MM.1S (cell line): Measurements from ENCODE around the gene NTRK3.

Experiments
- EZH2 ChIP-seq: fragments of 300-600 bp; sonication (generic); optimal IDR thresholded peaks from 2 replicates; pipeline ENCODE3; 2017; ENCODE audit warnings: low read depth, mild to moderate bottlenecking, antibody characterized with exemption, low read length, mixed read lengths
- TF ChIP-seq, protein P1 (sequence below): fragments of 300-600 bp; sonication (generic); IDR thresholded peaks from 2 replicates; pipeline ENCODE4 v1.5.1; 2016; ENCODE audit warnings: antibody characterized with exemption, low read length, mixed read lengths

DNA sequence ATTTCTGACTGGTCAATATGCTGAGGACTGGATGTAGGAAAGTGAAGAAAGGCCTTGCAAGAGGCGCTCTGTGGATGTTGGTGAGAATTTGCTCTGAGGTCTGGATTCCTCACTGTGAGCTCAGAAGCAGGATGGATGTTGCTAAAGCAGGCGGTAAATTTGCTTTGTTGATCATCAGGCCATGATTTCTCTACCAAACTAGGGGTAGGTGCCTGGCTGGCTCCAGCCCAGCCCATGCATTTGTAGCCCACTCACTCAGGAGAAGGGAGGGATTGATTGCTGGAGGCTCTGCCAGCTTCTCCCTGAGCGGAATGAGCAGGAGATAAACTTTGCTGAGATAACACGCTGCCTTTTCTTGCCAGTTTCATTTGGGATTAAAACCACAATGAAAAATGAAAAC, 44.3 kb upstream of the NTRK3 start:
- TF ChIP-seq, protein P1, sequence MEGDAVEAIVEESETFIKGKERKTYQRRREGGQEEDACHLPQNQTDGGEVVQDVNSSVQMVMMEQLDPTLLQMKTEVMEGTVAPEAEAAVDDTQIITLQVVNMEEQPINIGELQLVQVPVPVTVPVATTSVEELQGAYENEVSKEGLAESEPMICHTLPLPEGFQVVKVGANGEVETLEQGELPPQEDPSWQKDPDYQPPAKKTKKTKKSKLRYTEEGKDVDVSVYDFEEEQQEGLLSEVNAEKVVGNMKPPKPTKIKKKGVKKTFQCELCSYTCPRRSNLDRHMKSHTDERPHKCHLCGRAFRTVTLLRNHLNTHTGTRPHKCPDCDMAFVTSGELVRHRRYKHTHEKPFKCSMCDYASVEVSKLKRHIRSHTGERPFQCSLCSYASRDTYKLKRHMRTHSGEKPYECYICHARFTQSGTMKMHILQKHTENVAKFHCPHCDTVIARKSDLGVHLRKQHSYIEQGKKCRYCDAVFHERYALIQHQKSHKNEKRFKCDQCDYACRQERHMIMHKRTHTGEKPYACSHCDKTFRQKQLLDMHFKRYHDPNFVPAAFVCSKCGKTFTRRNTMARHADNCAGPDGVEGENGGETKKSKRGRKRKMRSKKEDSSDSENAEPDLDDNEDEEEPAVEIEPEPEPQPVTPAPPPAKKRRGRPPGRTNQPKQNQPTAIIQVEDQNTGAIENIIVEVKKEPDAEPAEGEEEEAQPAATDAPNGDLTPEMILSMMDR: no peak
- no peak for TF ChIP-seq EZH2
